ENCODE results near the gene PRND.

GRCh38 chr20:4689220-4689619, 32.5 kb upstream of the PRND start:
- TF ChIP-seq JUNB (IDR thresholded peaks at IDR 0.05; ENCODE audit: unreplicated experiment) (no peak), EZH2 (IDR thresholded peaks at IDR 0.05; ENCODE audit: low read depth, unreplicated experiment) (no peak), CTCF (conservative IDR thresholded peaks at IDR 0.05; ENCODE audit: low read depth in 2 of 2) (no peak), CREB1 (CRISPR knock-in tag; IDR thresholded peaks at IDR 0.05; ENCODE audit: low read depth) (no peak), ZNF114 (CRISPR knock-in tag; IDR thresholded peaks at IDR 0.05) (no peak), POLR2AphosphoS5 (IDR thresholded peaks at IDR 0.05; ENCODE audit: low read depth) (no peak), EZH2phosphoT487 (IDR thresholded peaks at IDR 0.05; ENCODE audit: unreplicated experiment) (no peak), STAT1 (IDR thresholded peaks at IDR 0.05; ENCODE audit: unreplicated experiment) (no peak), NANOG (IDR thresholded peaks at IDR 0.05; ENCODE audit: borderline replicate concordance) (no peak), REST (IDR thresholded peaks at IDR 0.05; ENCODE audit: unreplicated experiment) (no peak), ETS1 (IDR thresholded peaks at IDR 0.05) (no peak), ZNF331 (CRISPR knock-in tag; IDR thresholded peaks at IDR 0.05; ENCODE audit: low read depth) (no peak), ZNF462 (CRISPR knock-in tag; IDR thresholded peaks at IDR 0.05) (no peak)
